ENCODE results near the gene CTIF. TPM values are rescaled to one million over a fixed set of nuclear protein-coding genes. Genes with fewer than 3 reads are reported as not detected.

Gene CTIF
- total RNA-seq, 1 experiment from 2014 or later: 8.3 TPM

DNA sequence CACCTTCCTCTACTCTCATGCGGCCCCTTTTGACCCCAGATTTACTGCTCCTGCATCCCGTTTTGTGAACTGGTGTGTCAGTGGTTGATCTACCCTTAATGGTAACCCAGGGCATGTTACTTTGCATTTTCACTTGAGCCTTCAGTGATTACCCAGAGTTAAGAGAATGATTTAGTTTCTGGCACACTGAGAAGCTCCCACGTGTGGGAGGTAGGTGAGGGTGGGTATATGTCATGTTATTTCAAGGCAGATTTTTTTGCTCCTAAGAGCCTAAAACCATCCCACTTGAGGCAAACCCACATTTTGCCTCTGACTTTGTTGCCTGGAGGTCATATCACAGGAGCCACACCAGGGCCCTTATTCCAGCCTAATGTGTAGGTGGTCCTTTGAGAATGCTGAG lies 186.7 kb downstream of the CTIF start:
- no peak for DNase-seq (ENCODE audit: low spot score)

DNA sequence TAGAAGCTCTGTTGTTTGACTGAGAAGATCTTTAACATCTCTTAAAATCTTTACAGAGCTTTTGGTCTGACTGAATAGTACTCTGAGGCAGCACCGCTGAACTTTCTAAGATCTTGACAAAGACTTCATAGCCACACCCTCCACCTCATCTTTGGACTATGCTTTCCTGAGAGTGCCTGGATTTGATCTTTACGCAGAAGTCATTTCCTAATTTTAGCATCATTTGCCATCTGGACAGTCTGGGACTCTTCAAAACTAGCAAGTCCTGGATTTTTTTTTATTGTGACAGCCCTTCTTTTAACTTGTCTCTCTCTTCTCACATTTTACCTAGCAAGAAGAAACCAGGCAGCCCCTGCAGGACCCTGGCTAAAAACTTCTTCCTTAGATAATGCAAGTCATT lies 188.8 kb downstream of the CTIF start:
- DNase-seq (ENCODE audit: low spot score): no peak

DNA sequence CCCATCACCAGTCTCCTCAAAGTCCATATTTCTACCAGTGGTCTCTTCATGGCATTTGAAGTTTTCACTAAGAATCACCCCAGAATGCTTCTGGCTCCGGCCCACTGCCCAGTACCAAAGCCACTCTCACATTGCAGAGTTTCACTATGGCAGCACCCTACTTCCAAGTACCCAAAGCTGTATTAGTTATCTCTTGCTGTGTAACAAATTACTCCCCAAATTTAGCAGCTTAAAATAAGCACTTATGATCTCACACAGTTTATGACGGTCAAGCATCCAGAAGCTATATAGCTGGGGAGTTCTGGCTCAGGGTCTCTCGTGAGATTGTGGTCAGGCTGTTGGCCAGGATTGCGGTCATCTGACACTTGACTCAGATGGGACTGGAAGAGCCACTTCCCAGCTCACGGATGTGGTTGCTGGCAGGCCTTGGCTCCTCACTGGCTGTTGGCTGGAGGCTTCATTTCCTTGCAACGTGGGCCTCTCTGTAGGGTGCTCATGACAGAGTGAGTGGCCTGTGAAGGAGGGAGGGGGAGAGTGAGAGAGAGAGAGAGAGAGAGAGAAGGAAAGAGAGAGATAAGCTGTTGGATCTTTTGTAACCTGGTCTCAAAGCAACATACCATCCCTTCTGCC lies 189.5 kb downstream of the CTIF start:
- DNase-seq (ENCODE audit: low spot score): no peak

DNA sequence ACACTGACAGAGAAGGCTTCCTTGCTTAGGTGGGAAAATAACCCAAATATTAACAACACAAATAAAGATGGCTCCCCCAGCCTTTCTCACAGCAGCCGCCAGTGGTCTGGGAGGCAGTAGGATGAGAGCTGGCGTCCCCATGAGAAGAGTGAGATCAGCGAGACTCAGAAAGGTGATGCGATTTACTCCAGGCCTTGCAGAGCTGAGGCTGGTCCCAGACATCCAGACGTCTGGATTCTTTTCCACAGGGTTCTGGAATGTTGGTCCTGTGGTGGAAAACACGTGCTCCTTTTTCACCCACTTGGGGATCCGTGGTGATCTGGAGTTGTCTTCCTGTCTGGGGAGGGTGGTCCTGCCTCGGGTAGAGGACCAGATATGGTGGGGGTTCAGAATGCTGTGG lies 190.6 kb downstream of the CTIF start:
- no peak for DNase-seq (ENCODE audit: low spot score)

DNA sequence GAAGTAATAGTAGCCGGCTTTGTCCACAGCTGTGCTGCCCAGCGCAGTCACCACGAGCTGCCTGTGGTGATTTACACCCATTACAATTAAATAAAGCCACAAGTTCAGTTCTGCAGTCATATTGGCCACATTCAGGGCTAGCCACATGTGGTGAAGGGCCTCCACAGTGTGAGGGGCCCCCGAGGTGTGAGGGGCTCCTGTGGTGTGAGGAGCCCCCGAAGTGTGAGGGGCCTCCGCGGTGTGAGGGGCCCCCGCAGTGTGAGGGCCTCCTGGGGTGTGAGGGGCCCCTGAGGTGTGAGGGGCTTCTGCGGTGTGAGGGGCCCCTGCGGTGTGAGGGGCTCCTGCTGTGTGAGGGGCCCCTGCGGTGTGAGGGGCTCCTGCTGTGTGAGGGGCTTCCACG lies 191.2 kb downstream of the CTIF start:
- no peak for DNase-seq (ENCODE audit: low spot score)

DNA sequence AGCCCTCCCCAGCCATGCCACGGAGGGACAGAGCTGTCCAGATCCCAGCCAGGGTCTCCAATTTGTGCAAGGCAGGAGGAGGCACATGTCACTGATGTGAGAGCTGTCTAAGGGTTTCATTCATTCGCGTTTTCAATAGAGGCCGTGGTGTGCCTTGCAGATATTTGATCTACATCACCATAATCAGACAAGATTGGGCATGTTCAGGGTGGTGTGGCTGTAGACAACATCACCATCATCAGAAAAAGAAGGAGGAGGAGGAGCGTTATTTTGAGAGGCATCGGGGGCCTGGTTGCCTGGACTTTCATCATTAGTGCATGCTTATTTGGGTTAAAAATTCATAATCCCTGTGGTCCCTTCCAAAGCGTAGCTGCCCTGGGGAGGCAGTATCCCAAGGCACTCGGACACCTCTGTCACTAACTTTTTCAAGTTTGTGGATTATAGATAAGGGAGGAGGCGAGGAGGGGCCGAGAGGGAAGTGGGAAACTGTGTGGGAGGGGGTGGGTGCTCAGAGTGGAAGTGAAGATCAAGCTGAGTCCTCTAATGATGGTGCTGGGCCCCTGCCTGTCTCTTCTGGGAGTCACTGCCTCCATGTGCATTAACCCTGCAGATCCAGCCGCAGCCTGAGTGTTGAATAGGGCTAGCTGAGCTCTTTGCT lies 194.1 kb downstream of the CTIF start:
- no peak for DNase-seq (ENCODE audit: low spot score)

DNA sequence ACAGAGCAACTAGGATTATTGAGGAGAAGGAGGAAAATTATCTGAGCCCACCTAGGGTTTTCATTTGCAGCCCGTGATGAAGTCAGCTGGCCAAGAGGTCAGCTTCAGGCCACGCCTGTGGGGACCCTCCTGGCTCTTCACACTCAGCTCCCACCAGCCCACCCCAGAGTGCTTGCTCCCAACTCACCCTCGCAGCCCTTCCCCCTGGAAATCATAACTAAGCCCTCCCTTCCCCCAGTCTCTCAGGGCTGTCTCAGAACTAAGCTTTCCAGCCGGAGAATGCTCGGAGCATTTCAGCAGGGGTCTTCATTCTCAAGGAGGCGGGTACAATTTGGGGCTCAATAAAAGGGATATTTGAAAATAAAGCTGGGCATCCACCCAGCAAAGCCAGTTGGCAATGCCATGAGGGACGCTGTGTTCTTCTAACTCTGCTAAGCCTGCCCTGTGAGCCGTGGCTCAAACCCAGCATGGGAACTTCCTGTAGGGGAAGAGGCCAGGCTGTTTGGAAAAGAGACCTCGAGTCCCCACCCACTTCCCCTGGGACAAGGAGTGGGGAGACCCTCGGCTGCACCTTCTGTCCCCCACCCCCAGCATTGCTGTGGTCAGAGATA lies 194.9 kb downstream of the CTIF start:
- no peak for DNase-seq (ENCODE audit: low spot score)

DNA sequence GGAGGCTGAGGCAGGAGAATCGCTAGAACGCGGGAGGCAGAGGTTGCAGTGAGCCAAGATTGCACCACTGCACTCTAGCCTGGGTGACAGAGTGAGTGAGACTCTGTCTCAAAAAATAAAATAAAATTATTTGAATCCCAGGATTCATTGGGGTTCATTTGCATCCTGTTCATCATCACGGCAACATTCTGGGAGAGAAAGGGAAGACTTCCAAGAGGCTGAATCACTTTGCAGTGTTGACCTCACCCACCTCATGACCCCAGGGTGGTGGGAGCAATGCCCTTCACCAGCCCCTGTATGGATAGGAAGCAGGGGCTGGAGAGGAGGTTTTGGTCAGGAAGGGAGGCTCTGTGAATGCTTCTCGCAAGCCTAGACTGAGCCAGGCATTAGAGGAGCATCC lies 195.6 kb downstream of the CTIF start:
- no peak for DNase-seq (ENCODE audit: low spot score)

DNA sequence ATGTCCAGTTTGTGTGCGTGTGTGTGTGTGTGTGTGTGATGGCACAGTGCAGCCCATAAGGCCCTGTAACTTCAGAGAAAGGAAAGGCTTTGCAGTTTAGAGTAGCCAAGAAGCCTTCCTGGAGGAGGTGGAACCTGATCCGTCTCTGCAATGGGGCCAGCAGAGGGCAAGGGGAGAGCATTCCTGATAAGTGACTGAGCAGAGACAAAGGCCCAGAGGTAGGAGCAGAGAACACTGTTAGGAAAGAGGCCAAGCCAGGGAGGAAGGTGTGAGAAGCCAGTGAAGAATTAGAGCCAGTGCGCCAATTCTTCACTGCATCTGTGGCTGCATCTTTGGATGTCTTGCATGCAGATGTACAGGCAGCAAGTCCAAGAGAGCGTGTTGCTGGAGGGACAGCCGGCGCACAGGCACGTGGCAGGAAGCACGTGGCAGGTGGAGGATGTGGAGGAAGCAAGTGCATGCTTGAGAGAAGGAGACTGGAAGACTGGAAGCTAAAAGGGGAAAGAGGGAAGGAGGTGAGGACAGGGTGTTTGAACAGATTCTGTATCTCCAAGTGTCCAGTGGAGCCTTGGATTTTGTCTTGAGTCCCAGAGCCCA lies 196.3 kb downstream of the CTIF start:
- no peak for DNase-seq (ENCODE audit: low spot score)

DNA sequence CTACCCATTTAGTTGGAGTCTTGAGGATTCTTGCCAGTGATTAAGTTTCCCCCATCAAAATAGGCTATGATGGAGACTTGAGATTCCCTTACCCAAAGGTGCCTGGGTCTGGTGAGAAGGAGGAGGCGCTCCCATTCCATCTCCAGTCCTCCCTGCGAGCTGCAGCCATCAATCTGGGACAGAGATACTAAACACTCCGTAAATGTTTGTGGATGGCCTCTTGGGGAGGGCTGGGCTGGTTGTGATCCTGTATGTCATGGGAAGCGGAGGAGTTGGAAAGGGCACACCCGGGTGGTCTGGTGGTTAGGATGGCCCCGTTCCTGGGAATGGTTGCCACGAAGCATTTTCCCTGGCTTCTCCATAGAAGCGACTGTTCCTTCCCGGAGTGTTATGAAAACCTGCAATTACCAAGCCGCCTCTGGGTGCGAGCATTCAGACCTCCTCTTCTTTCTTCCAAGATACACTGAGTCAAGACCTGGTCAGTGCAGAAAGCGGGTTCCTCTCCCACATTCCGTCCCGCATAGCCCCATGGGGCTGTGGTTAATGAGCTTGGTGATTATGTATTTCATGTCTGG lies 196.9 kb downstream of the CTIF start:
- DNase-seq (ENCODE audit: low spot score): no peak

DNA sequence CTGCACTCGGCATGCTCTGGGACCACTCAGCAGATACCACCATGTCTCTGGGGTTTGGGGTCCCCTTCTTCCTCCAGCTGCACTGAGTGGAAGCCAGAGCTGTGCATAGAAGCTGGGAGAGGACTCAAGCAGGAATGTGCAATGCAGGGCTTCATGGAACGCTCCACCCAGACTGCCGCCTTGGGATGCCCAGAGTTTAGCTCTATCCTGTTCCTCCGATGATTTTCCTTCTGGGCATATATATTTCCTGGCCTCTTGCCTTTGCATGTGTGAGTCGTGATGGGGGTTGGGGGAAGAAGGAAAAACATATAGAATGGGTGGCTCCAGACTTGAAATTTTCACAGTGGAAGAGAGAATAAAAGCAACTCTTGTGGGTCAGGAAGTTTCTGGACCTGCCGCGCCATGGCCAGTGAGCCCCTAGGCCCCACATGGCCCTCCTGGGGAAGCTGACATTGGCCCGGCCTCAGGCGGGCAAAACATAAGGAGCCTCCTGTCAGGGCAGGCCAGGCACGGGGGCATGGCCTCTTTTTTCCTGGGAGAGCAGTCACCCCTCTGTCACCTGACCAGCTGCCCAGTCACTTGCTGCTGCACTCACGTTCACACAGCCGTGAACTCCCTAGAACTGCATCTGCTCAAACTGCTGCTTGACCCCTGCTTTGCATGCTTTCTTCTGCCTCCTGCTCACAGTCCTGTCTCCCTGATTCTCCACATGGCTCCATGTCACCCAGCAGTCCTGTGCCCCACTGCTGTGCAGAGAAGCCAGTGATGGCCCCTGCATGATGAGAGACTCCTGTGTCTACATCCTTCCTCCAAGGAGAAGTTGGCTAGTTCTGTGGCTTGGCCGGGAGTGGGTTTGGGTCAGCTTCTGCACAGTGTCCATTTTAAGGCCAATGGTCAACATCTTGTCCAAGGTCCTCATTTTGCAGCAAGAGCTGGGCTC lies 197.8 kb downstream of the CTIF start:
- DNase-seq (ENCODE audit: low spot score): no peak

DNA sequence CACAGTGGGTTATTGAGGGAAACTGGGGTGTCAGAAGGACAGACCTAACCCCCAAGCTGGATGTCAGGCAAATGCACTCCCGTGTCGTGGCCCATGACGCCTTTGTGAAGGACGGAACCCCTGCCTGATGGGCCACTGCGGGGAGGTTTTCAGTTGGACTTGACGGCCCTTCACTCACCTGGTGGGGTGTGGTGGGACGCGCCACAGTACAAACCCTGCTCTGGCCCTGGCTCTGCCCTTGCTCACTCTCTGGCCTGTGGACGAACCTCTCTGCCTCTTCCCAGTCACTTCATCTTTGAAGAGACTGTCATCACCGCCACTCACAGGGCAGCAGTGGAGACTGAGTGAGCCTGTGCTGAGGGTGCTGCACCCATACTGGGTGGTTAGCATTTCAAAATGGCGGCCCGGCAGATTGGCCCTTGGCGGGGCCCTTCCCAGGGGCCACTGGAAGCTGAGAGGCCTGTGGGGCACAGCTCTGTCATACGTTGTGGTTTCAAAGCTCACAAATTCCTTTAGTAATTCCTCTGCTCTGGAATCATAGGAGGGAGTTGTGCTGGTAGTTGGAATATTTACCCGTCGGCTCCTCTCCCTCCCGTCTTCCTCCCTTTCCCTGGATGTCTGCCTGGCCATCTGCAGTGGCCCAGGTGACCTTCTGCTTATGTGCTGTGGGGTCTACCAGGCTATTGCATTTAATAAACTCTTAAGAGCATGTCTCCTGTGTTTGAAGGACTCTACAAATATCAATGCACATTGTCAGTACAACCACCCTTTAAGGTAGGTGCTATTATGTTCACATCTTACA lies 200.6 kb downstream of the CTIF start:
- DNase-seq (ENCODE audit: low spot score): no peak

DNA sequence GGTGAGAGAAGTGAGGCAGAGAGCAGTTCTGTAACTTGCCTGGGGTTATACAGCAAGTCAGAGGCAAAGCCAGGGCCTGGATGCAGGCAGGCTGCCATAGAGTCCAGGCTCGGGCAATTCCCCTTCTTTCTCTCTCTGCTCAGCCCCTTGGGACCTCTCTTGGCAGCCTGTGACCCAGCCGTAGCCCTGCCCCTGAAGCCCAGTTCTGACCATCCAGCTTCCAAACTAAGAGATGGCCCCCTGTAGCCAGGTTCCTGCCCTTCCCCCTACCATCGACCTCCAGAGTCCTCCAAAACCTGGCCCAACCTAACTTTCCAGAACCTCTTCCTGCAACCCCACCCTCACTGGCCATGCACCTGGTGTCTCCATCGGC lies 201.2 kb downstream of the CTIF start:
- no peak for DNase-seq (ENCODE audit: low spot score)

DNA sequence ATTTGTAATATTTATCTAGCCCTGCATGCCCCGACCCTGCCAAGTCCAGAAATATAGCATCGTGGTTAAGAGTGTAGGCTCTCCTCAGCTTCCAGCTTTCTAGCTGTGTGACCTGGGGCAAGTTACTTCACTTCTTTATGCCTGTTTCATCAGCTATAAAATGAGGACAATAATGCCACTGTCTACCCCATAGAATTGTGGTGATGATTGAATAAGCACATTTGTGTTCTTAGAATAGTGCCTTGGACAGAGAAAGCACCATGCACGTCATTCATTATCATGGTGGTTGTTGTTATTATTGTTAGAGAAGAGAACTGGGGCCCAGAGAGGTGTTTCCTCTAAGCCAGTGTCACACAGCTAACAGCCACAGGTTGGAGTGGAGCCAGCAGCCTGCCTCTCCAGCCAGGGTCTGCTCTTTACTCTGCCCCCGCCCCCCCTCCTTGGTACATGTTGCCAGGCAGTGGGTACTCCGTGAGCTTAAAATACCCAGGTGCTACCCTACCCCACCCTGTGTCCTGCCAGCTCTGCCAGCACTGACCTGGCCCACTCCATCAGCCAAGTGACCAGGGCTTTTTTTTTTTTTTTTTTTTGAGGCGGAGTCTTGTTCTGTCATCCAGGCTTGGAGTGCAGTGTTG lies 202.1 kb downstream of the CTIF start:
- DNase-seq (ENCODE audit: low spot score): no peak

DNA sequence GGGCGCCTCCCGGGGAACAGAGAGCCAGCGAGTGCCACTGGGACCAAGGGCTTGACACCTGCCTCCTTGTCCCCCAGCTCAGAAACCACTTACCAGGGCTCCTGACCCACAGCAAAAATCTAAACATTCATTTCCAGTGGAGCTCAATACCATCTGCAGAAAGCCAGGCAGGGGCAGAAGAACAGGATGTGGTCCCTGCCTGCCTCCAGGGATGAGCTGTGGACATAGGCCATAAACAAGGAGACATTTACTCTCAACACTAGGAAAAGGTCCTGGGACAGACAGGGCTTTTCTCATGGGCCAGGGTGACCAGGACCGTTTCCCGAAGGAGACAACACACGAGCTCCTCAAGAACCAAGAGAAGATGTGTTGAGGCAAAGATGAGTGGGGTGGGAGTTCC lies 203.0 kb downstream of the CTIF start:
- no peak for DNase-seq (ENCODE audit: low spot score)

DNA sequence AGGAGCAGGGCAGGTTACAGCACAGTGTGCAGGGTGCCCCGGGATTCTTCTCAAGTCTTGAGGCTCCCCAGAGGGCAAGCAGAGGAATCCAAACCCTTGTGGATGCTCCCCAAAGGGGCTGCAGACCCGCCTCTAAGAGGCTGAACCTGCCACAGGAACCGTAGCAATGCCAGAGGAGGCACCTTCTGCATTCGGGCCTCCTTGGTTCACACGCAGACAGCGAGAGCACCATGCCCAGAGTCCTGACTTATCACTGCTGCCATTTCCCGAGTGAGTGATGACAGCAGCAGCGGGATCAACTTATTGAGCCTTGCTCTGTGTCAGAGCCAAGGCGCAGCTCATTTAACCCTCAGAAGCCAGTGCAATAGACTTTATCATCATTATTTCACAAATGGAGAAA lies 203.5 kb downstream of the CTIF start:
- DNase-seq (ENCODE audit: low spot score): no peak

DNA sequence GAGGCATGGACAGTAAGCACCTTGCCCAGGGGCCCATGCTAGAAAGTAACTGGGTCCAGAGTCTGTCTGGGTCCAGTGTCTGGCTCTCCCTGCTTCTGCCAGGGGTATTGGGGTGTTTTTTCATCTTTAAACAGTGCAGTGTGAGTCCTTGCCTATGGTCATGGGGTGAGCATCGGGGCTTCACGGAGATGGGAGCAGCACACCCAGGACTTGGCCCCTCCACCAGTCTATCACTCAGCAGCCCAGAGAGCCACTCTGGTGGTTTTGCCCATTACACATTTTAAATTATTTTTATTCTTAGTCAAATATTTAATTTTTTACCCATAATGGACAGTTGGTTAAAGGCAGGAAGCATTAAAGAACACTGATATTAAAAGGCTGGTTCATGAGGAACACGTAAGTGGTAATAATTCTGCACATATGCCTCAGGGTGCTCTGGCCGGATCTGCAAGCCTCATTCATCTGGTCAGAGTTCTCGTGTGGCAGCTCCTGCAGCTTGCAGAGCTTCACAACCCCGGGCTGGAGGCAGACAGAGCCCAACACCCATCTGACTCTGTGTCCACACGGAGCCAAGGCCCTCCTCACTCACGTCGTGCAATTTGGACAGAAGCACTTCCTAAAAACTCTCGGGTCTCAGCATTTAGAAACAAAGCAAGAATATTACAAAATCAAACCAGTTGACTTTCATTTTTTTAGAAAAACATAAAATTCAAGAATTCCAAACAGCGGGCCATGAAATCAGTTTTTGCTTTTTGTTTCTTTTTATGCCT lies 204.1 kb downstream of the CTIF start:
- DNase-seq (ENCODE audit: low spot score): no peak

DNA sequence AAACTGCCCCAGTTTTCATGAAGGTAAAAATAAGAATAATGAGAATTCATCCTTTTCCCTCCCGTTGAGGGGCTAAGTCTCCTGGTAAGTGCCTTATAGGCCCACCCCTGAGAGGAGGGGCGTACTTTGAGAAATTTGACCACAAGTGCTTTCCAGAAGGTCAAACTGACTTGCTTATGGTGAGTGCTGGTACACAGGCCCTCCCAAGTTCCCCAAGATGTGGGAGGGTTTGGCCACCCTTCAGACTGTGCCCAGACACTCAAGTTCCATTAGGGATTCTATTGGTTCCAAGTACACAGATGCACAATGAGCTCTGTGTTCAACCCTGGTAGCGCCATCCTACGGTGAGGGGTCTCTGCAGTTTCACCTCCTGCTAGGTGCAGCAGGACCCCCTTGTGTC lies 205.1 kb downstream of the CTIF start:
- DNase-seq (ENCODE audit: low spot score): no peak

DNA sequence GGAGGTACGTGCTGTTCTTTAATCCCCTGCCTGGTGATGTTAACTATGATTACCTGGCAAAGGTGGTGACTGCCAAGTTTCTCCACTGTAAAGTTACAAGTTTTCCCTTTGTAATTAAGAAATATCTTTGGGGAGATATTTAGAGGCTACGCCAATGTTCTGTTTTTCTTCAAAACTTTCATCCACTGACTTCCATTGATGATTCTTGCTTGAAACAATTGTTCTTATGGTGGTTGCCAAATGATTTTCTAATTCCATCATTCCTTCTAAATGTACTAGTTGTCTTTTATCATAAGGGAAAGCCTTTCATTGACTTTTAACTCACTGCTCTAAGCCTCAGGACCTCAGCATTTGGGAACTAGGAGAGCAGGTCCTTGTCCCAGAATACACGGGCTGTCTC lies 206.5 kb downstream of the CTIF start:
- DNase-seq (ENCODE audit: low spot score): no peak

Measured in HT-29 (cell line).